ENCODE data around the gene EZR. TPM values are rescaled to one million over a fixed set of nuclear protein-coding genes. Genes with fewer than 3 reads are reported as not detected.

The EZR gene
- total and polyA plus RNA-seq, 2 experiments from 2014 or later, result 399 to 623 TPM

GRCh38 chr6:158771399-158772152, 47.6 kb downstream of the EZR start:
- no peaks in the 10 kb centered on the region for H3K9me2 ChIP-seq (replicated peaks; ENCODE audit: insufficient read depth)
- TF ChIP-seq EZH2phosphoT487 (IDR thresholded peaks at IDR 0.05; ENCODE audit: low read depth, severe bottlenecking, unreplicated experiment) (no peak), CTCF (IDR thresholded peaks at IDR 0.05; ENCODE audit: poor library complexity) (no peak), EZH2 (IDR thresholded peaks at IDR 0.05; ENCODE audit: borderline replicate concordance) (no peak)
- H4K20me1 ChIP-seq (ENCODE audit: insufficient read depth, poor library complexity, severe bottlenecking), result peaks cover 11% of the 10 kb centered on the region
- peaks cover 55% of the 10 kb centered on the region for H3K79me2 ChIP-seq
- WGBS (ENCODE audit: low lambda C conversion rate, missing lambda C conversion rate), result 96% methylated on average over 16 of the region's 16 CpGs
- no peak overlapping the region for H2AFZ ChIP-seq
- H3K4me3 ChIP-seq, result no peak overlapping the region
- H3K9me3 ChIP-seq (ENCODE audit: low read depth), result no peaks in the 10 kb centered on the region
- no peak for DNase-seq (ENCODE audit: low spot score)
- no peaks in the 10 kb centered on the region for H3K27me3 ChIP-seq
- H3K27ac ChIP-seq, result peak overlapping the region; percentile 95
- H3K36me3 ChIP-seq (replicated peaks; ENCODE audit: insufficient read depth, low read depth), result no peaks in the 10 kb centered on the region
- H3K4me1 ChIP-seq (ENCODE audit: insufficient read depth), result peaks cover 17% of the 10 kb centered on the region
- H3K4me2 ChIP-seq, result no peak overlapping the region

GRCh38 chr6:158770533-158771330, 48.4 kb downstream of the EZR start:
- H3K27ac ChIP-seq, result peak overlapping the region; percentile 95
- no peak overlapping the region for H2AFZ ChIP-seq
- no peaks in the 10 kb centered on the region for H3K9me2 ChIP-seq (replicated peaks; ENCODE audit: insufficient read depth)
- H3K4me3 ChIP-seq, result no peak overlapping the region
- peaks cover 17% of the 10 kb centered on the region for H3K4me1 ChIP-seq (ENCODE audit: insufficient read depth)
- TF ChIP-seq CTCF (IDR thresholded peaks at IDR 0.05; ENCODE audit: poor library complexity) (no peak), EZH2phosphoT487 (IDR thresholded peaks at IDR 0.05; ENCODE audit: low read depth, severe bottlenecking, unreplicated experiment) (no peak), EZH2 (IDR thresholded peaks at IDR 0.05; ENCODE audit: borderline replicate concordance) (no peak)
- peak; percentile 8 for DNase-seq (ENCODE audit: low spot score)
- no peaks in the 10 kb centered on the region for H3K9me3 ChIP-seq (ENCODE audit: low read depth)
- H3K4me2 ChIP-seq, result no peak overlapping the region
- H3K79me2 ChIP-seq, result peaks cover 47% of the 10 kb centered on the region
- H3K36me3 ChIP-seq (replicated peaks; ENCODE audit: insufficient read depth, low read depth), result peaks cover 3% of the 10 kb centered on the region
- H4K20me1 ChIP-seq (ENCODE audit: insufficient read depth, poor library complexity, severe bottlenecking), result peaks cover 11% of the 10 kb centered on the region
- WGBS (ENCODE audit: low lambda C conversion rate, missing lambda C conversion rate), result 86% methylated on average over 21 of the region's 21 CpGs
- H3K27me3 ChIP-seq, result no peaks in the 10 kb centered on the region

- no peaks in the 10 kb centered on the region for H3K27me3 ChIP-seq
- WGBS (ENCODE audit: low lambda C conversion rate, missing lambda C conversion rate), result 94% methylated on average over 18 of the region's 18 CpGs
- peak overlapping the region; percentile 95 for H3K27ac ChIP-seq
- peaks cover 3% of the 10 kb centered on the region for H3K36me3 ChIP-seq (replicated peaks; ENCODE audit: insufficient read depth, low read depth)
- H3K79me2 ChIP-seq, result peaks cover 39% of the 10 kb centered on the region
- no peak overlapping the region for H3K4me2 ChIP-seq
- H3K9me2 ChIP-seq (replicated peaks; ENCODE audit: insufficient read depth), result no peaks in the 10 kb centered on the region
- TF ChIP-seq EZH2phosphoT487 (IDR thresholded peaks at IDR 0.05; ENCODE audit: low read depth, severe bottlenecking, unreplicated experiment) (no peak), EZH2 (IDR thresholded peaks at IDR 0.05; ENCODE audit: borderline replicate concordance) (no peak)
- H3K4me1 ChIP-seq (ENCODE audit: insufficient read depth), result peaks cover 17% of the 10 kb centered on the region
- no peak for DNase-seq (ENCODE audit: low spot score)
- H2AFZ ChIP-seq, result no peak overlapping the region
- peaks cover 11% of the 10 kb centered on the region for H4K20me1 ChIP-seq (ENCODE audit: insufficient read depth, poor library complexity, severe bottlenecking)
- no peak overlapping the region for H3K4me3 ChIP-seq
- no peaks in the 10 kb centered on the region for H3K9me3 ChIP-seq (ENCODE audit: low read depth)
These were observed 49.3 kb downstream of the EZR start for GRCh38 chr6:158769771-158770432.
